ENCODE measurements around the gene DNM1L. TPM values are rescaled to one million over a fixed set of nuclear protein-coding genes. Genes with fewer than 3 reads are reported as not detected.

DNM1L gene
- total and polyA plus RNA-seq, 9 of the 15 experiments (the other 6 are each of a cell fraction or from before 2014, with no cell fraction given), result 24.1 to 82.8 (median 61.5) TPM

GRCh38 chr12:32788405-32788804, 109.3 kb downstream of the DNM1L start:
- Histone ChIP-seq H3K27me3 (ENCODE audit: control insufficient read depth in 2 of 2, insufficient read depth in 2 of 2, low read length in 2 of 2) (no peaks in the 10 kb centered on the region; a peak in 1 of 5 replicates), H3K4me2 (ENCODE audit: insufficient read depth, low read length) (no peak overlapping the region), H3K9ac (ENCODE audit: insufficient read depth in 1 of 2, low read depth in 2 of 2, low read length in 2 of 2) (no peak overlapping the region), H4K20me1 (replicated peaks; ENCODE audit: control insufficient read depth, insufficient read depth, low read length) (no peaks in the 10 kb centered on the region), H3K4me3 (no peak overlapping the region), H3K36me3 (ENCODE audit: control insufficient read depth, insufficient read depth, low read length) (no peaks in the 10 kb centered on the region), H2AFZ (ENCODE audit: low read depth, low read length) (no peak overlapping the region), H3K9me1 (ENCODE audit: control insufficient read depth, insufficient read depth, low read length) (no peaks in the 10 kb centered on the region), H3K27ac (ENCODE audit: extremely low read depth, low read depth, low read length) (no peak overlapping the region), H3K79me2 (ENCODE audit: control insufficient read depth, insufficient read depth, low read length) (no peaks in the 10 kb centered on the region), H3K4me1 (replicated peaks in 1 of 2; ENCODE audit: control insufficient read depth in 2 of 2, insufficient read depth in 2 of 2, low read length in 2 of 2) (no peaks in the 10 kb centered on the region), H3K9me3 (replicated peaks; ENCODE audit: control insufficient read depth, insufficient read depth, low read depth, low read length) (no peaks in the 10 kb centered on the region)
- in situ Hi-C loops (cut with MboI) (no loop called here), intact Hi-C loops (cut with micrococcal nuclease) (no loop called here)
- POLR2A ChIA-PET, result no interaction called here
- TF ChIP-seq SIN3B (IDR thresholded peaks at IDR 0.05; ENCODE audit: low read depth), result no peak
- no peak for FAIRE-seq
- CTCF ChIA-PET (ENCODE audit: low intra/inter-chr PET ratio), result no interaction called here
- WGBS (ENCODE audit: insufficient coverage, low coverage, missing lambda C conversion rate), result 10% methylated on average over 4 of the region's 4 CpGs
- ATAC-seq, result no peak
- no peak for DNase-seq (ENCODE audit: extremely low read depth in 1 of 4, low spot score in 3 of 4)
- no TSS peak for BruUV-seq (replicated peaks)

GRCh38 chr12:32789446-32789845, 110.3 kb downstream of the DNM1L start:
- ATAC-seq (no peak), DNase-seq (ENCODE audit: extremely low read depth in 1 of 4, low spot score in 3 of 4) (no peak), FAIRE-seq (no peak)
- H3K9me3 ChIP-seq (replicated peaks; ENCODE audit: control insufficient read depth, insufficient read depth, low read depth, low read length), result no peaks in the 10 kb centered on the region
- no peaks in the 10 kb centered on the region for H4K20me1 ChIP-seq (replicated peaks; ENCODE audit: control insufficient read depth, insufficient read depth, low read length)
- intact Hi-C loops (cut with micrococcal nuclease), result no loop called here
- no peak overlapping the region for H3K9ac ChIP-seq (ENCODE audit: insufficient read depth in 1 of 2, low read depth in 2 of 2, low read length in 2 of 2)
- in situ Hi-C loops (cut with MboI), result no loop called here
- H3K27me3 ChIP-seq (ENCODE audit: control insufficient read depth in 2 of 2, insufficient read depth in 2 of 2, low read length in 2 of 2), result no peaks in the 10 kb centered on the region; a peak in 1 of 5 replicates
- H3K79me2 ChIP-seq (ENCODE audit: control insufficient read depth, insufficient read depth, low read length), result no peaks in the 10 kb centered on the region
- no peaks in the 10 kb centered on the region for H3K36me3 ChIP-seq (ENCODE audit: control insufficient read depth, insufficient read depth, low read length)
- H2AFZ ChIP-seq (ENCODE audit: low read depth, low read length), result no peak overlapping the region
- ChIA-PET CTCF (ENCODE audit: low intra/inter-chr PET ratio) (no interaction called here), POLR2A (no interaction called here)
- no peak overlapping the region for H3K4me3 ChIP-seq
- no peak overlapping the region for H3K4me2 ChIP-seq (ENCODE audit: insufficient read depth, low read length)
- BruUV-seq (replicated peaks), result no TSS peak
- H3K27ac ChIP-seq (ENCODE audit: extremely low read depth, low read depth, low read length), result no peak overlapping the region
- no peaks in the 10 kb centered on the region for H3K9me1 ChIP-seq (ENCODE audit: control insufficient read depth, insufficient read depth, low read length)
- H3K4me1 ChIP-seq (replicated peaks in 1 of 2; ENCODE audit: control insufficient read depth in 2 of 2, insufficient read depth in 2 of 2, low read length in 2 of 2), result no peaks in the 10 kb centered on the region
- TF ChIP-seq ZNF134 (CRISPR knock-in tag; conservative IDR thresholded peaks at IDR 0.05), result no peak
- no peak for TF ChIP-seq EP400 (IDR thresholded peaks at IDR 0.05)
- TF ChIP-seq KLF1 (tag; IDR thresholded peaks at IDR 0.05), result no peak
- no peak for TF ChIP-seq GATAD2A (IDR thresholded peaks at IDR 0.05)
- no peak for TF ChIP-seq DDX20 (tag; IDR thresholded peaks at IDR 0.05; ENCODE audit: low read depth)
- no peak for TF ChIP-seq ZNF165 (CRISPR knock-in tag; IDR thresholded peaks at IDR 0.05; ENCODE audit: borderline replicate concordance)
